ENCODE data around the gene LIN7A.

LIN7A gene

GRCh38 chr12:80752464-80752863 is 185.3 kb downstream of the LIN7A start:
- DNase-seq (ENCODE audit: low spot score): no peak

DNA sequence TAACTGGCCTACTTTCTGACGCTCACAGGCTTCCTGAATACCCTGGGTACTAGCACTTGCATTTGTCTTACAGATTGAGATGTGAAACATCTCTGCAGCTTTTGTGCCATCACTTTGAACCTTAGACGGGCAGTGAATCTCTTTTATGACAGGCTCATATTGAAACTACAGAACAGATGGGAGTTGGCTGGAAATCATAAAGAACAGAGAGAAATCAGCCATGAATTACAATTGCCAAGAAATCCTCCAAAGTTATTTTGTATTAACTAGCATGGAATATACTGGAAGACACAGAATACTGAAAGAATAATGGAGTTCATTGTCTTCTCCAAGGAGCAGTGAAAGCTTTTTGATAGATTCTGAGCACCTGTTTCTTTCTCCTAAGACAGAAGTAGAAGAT is 188.3 kb downstream of the LIN7A start:
- DNase-seq (ENCODE audit: low spot score): no peak

- DNase-seq (ENCODE audit: low spot score): no peak
Observed at GRCh38 chr12:80747800-80748199, 189.9 kb downstream of the LIN7A start.

GRCh38 chr12:80745851-80746505 is 191.8 kb downstream of the LIN7A start:
- DNase-seq (ENCODE audit: low spot score): no peak
